DND-41 (cell line): ENCODE data around the gene DSC1.

Experiments
- EZH2 ChIP-seq: IDR thresholded peaks from 3 replicates; pipeline ENCODE4 v1.6.1; 2012; ENCODE audit warnings: borderline replicate concordance, low read depth, mild to moderate bottlenecking, moderate library complexity, low read length, inconsistent platforms; ENCODE audit not compliant: severe bottlenecking
- TF ChIP-seq, protein P1 (sequence below): IDR thresholded peaks from 2 replicates; pipeline ENCODE4 v1.5.1; 2012; ENCODE audit warnings: borderline replicate concordance, low read length, moderate library complexity, mild to moderate bottlenecking; ENCODE audit not compliant: poor library complexity, severe bottlenecking; ENCODE audit errors: extremely low read depth

DNA sequence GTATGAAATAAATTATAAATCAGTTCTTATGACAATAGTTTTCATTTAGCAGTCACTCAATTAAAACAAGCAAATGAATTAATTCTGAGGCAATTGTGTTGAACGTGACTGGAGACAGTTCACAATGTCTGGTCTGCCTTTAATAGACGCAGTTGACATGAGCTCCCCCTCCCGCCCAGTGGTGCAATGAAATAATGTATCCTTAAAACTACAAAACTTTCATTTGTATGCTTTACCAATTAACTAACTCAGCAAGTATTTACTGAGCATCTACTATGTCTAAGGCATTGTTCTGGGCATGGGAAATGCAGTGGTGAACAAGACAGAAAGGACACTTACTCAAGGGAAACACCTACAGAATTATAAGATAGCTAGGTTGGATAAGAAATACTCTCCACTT, 56.9 kb downstream of the DSC1 start:
- TF ChIP-seq, protein P1, sequence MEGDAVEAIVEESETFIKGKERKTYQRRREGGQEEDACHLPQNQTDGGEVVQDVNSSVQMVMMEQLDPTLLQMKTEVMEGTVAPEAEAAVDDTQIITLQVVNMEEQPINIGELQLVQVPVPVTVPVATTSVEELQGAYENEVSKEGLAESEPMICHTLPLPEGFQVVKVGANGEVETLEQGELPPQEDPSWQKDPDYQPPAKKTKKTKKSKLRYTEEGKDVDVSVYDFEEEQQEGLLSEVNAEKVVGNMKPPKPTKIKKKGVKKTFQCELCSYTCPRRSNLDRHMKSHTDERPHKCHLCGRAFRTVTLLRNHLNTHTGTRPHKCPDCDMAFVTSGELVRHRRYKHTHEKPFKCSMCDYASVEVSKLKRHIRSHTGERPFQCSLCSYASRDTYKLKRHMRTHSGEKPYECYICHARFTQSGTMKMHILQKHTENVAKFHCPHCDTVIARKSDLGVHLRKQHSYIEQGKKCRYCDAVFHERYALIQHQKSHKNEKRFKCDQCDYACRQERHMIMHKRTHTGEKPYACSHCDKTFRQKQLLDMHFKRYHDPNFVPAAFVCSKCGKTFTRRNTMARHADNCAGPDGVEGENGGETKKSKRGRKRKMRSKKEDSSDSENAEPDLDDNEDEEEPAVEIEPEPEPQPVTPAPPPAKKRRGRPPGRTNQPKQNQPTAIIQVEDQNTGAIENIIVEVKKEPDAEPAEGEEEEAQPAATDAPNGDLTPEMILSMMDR, result no peak
- no peak for TF ChIP-seq EZH2
